ENCODE results near the gene TEX48. TPM values are rescaled to one million over a fixed set of nuclear protein-coding genes. Genes with fewer than 3 reads are reported as not detected.

The TEX48 gene, protein sequence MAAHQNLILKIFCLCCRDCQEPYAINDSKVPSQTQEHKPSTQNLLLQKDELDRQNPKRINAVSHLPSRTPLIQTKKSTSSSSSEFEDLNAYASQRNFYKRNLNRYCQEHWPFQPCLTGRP
- total RNA-seq = not detected
- long read RNA-seq = 0 reads

DNA sequence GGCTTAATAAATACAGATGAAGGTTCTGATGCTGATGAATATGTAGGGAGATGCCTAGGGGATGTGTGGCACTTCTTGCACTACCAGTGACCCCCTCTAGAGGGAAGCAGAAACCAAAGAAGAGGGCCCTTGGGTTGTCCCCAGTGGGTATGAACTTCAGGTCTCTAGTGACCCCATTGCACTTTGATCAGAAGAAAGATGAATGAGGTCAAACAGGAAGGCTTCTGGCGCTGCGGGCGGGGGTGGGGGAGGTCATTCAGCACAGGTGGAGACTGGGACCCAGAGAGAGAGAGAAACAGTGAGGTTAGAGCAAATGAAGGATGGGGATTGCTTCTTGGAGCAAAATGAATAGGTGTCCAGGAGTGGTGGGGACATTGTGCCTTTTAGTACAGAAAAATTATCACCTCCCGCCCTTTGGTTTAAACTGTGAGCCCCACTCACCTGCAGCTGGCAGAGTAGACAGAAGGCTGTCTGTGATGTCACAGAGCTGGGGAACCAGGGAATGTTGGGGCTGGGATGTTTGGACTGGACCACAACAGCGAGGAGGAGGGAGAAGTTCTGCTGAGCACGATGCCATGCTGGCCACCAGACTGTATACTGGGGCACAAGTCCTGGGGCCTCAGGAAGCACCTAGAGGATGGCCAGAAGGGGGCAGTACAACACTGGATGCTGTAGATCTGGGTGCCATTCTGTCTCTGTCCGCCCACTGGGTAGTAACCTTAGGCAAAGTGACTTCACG is at the start of gene TEX48:
TSS of gene TEX48 (minus strand) at position 599 of the 739 bp plus-strand sequence. CDS start 10,469 bp downstream, outside the sequence.
- H3K4me1 ChIP-seq = no peaks in the 10 kb centered on the region
- H3K27ac ChIP-seq = no peak within 1 kb of the TSS
- DNase-seq (peak; percentile 59), ATAC-seq (peak; percentile 86 to 93)
- no peak within 1 kb of the TSS for H3K4me3 ChIP-seq
- TF ChIP-seq, protein P1, sequence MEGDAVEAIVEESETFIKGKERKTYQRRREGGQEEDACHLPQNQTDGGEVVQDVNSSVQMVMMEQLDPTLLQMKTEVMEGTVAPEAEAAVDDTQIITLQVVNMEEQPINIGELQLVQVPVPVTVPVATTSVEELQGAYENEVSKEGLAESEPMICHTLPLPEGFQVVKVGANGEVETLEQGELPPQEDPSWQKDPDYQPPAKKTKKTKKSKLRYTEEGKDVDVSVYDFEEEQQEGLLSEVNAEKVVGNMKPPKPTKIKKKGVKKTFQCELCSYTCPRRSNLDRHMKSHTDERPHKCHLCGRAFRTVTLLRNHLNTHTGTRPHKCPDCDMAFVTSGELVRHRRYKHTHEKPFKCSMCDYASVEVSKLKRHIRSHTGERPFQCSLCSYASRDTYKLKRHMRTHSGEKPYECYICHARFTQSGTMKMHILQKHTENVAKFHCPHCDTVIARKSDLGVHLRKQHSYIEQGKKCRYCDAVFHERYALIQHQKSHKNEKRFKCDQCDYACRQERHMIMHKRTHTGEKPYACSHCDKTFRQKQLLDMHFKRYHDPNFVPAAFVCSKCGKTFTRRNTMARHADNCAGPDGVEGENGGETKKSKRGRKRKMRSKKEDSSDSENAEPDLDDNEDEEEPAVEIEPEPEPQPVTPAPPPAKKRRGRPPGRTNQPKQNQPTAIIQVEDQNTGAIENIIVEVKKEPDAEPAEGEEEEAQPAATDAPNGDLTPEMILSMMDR (IDR thresholded peaks at IDR 0.05) = peak; percentile 61
- intact Hi-C loops (cut with DNase I) = no loop called here
- H3K9me3 ChIP-seq = no peaks in the 10 kb centered on the region
- no peaks in the 10 kb centered on the region for H3K36me3 ChIP-seq
- H3K27me3 ChIP-seq (ENCODE audit: low read depth) = no peaks in the 10 kb centered on the region

DNA sequence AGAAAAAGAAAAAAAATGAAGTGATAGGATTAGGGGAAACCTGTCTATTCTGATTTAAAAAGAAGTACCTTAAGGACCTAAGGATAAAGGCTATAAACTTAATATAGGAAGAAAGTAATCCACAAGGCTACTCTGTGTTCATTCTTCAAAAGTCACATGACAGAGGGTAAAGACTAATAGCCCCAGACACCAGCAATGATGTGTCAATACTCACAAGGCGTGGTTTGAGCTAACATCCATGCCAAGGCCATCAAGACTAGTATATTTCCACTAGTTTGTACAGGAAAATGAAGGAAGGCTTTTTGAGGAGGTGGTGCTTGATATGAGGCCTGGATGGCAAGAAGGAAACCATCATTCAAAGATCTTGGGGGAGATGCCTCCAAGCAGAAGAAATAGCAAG is 49.7 kb upstream of the TEX48 start:
- peaks cover 7% of the 10 kb centered on the region for H3K4me1 ChIP-seq
- DNase-seq (no peak), ATAC-seq (no peak)
- no peak overlapping the region for H3K27ac ChIP-seq
- intact Hi-C loops (cut with DNase I) = no loop called here
- TF ChIP-seq, protein P1 (IDR thresholded peaks at IDR 0.05) = no peak
- H3K27me3 ChIP-seq (ENCODE audit: low read depth) = no peaks in the 10 kb centered on the region
- H3K4me3 ChIP-seq = no peak overlapping the region
- no peaks in the 10 kb centered on the region for H3K36me3 ChIP-seq
- H3K9me3 ChIP-seq = no peaks in the 10 kb centered on the region

DNA sequence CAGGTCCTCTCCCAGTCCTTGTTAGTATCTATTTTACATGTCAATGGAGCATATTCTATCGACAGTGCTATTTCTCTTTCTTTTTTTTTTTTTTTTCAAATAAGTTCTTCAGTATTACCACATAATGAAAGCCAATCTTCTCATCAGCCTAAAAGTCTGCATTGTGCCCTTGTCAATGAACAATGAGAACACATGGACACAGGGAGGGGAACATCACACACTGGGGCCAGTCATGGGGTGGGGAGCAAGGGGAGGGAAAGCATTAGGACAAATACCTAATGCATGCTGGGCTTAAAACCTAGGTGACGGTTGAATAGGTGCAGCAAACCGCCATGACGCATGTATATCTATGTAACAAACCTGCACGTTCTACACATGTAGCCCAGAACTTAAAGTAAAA is 47.7 kb upstream of the TEX48 start:
- Histone ChIP-seq H3K4me1 (no peaks in the 10 kb centered on the region), H3K27me3 (ENCODE audit: low read depth) (no peaks in the 10 kb centered on the region), H3K36me3 (no peaks in the 10 kb centered on the region), H3K4me3 (no peak overlapping the region), H3K9me3 (no peaks in the 10 kb centered on the region), H3K27ac (no peak overlapping the region)
- DNase-seq (no peak), ATAC-seq (no peak)
- intact Hi-C loops (cut with DNase I) = loop anchor here (5.0 kb wide), 1 partner anchor 283 kb away; no protein-coding TSS in a partner anchor
- TF ChIP-seq, protein P1 (IDR thresholded peaks at IDR 0.05) = no peak

DNA sequence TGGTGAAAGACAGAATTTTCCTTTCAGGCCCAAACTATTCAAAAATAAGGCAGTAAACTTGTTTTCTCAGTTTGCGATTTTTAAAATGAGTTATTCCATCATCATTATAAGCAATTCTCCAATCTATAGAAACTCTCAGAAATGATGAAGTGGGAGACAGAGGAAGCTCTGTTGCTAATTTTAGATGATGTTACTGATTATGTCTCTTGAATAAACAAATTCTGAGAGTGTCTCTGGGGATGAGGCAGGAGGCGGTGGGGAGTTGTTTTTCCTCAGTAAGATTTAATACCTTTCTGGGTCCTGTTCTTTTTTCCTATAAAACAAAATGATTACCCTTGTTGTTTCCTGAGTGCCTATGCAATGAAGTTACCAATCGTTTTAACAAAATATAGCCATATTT is 43.9 kb upstream of the TEX48 start:
- DNase-seq = no peak
- H3K4me3 ChIP-seq = no peak overlapping the region
- H3K27me3 ChIP-seq (ENCODE audit: low read depth) = no peaks in the 10 kb centered on the region
- no peaks in the 10 kb centered on the region for H3K9me3 ChIP-seq
- intact Hi-C loops (cut with DNase I) = loop anchor here (5.0 kb wide), 1 partner anchor 286 kb away; no protein-coding TSS in a partner anchor
- ATAC-seq = no peak
- TF ChIP-seq, protein P1 (IDR thresholded peaks at IDR 0.05) = no peak
- H3K27ac ChIP-seq = no peak overlapping the region
- H3K4me1 ChIP-seq = no peaks in the 10 kb centered on the region
- H3K36me3 ChIP-seq = no peaks in the 10 kb centered on the region

DNA sequence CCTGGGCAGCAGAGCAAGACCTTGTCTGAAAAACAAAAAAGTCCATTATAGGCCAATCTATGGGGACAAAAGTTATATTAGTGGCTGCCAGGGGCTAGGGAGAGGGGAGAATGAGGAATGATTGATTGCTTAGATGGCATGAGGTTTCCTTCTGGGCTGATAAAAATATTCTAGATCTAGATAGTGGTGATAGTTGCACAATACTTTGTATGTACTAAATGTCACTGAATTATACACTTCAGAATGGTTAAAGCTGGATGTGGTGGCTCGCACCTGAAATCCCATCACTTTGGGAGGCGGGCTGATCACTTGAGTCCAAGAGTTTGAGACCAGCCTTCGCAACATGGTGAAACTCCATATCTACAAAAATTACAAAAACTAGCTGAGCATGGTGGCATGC is 42.8 kb upstream of the TEX48 start:
- ATAC-seq (no peak), DNase-seq (no peak)
- intact Hi-C loops (cut with DNase I) = loop anchor here (5.0 kb wide), 1 partner anchor 288 kb away; no protein-coding TSS in a partner anchor
- Histone ChIP-seq H3K4me3 (no peak overlapping the region), H3K27ac (no peak overlapping the region), H3K27me3 (ENCODE audit: low read depth) (no peaks in the 10 kb centered on the region), H3K4me1 (no peaks in the 10 kb centered on the region), H3K36me3 (no peaks in the 10 kb centered on the region), H3K9me3 (no peaks in the 10 kb centered on the region)
- TF ChIP-seq, protein P1 (IDR thresholded peaks at IDR 0.05) = no peak

All from lower lobe of right lung (tissue), 2 donors.